WTC11 (cell line): Measurements from ENCODE around the gene RHBDD2.

ENCODE experiments used
- CREB1 ChIP-seq: sonication (generic); formaldehyde crosslinking; IDR thresholded peaks from 2 replicates; pipeline ENCODE4 v1.8.0; 2023; ENCODE audit warnings: mild to moderate bottlenecking, missing genetic modification reagents
- CTCF ChIP-seq: fragments of 200-600 bp; IDR thresholded peaks from 2 replicates; pipeline ENCODE4 v1.8.0; 2022; ENCODE audit warnings: antibody characterized with exemption
- MAX ChIP-seq: sonication (generic); formaldehyde crosslinking; IDR thresholded peaks from 2 replicates; pipeline ENCODE4 v1.8.0; 2022; ENCODE audit warnings: mild to moderate bottlenecking, missing genetic modification reagents
- TF ChIP-seq, protein P1 (sequence below): sonication (generic); formaldehyde crosslinking; IDR thresholded peaks from 2 replicates; pipeline ENCODE4 v1.8.1; 2022; ENCODE audit warnings: low read depth, mild to moderate bottlenecking, moderate library complexity, missing genetic modification reagents, borderline replicate concordance

DNA sequence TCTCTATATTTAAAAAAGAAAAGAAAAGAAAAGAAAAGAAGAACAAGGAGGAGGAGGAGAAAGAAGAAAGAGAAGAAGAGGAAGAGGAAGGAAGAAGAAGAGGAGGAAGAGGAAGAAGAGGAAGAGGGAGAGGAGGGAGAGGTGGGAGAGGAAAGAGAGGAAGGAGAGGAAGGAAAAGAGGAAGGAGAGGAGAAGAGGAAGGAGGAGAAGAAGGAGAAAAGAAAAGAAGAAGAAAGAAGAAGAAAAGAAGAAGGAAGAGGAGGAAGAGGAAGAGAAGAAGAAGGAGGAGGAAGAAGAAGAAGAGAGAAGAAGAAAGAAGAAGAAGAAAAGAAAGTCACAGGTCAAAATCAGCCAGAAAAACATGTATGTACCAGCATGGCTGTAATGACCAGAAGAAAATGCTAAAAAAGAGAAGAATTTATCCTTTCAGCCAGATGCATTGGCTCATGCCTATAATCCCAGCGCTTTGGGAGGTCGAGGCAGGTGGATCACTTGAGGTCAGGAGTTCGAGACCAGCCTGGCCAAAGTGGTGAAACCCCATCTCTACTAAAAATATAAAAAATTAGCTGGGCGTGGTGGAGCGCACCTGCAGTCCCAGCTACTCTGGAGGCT is 30.8 kb downstream of the RHBDD2 start:
- TF ChIP-seq MAX (CRISPR knock-in tag) (no peak), CTCF (no peak), CREB1 (CRISPR knock-in tag) (no peak)
- TF ChIP-seq, protein P1, sequence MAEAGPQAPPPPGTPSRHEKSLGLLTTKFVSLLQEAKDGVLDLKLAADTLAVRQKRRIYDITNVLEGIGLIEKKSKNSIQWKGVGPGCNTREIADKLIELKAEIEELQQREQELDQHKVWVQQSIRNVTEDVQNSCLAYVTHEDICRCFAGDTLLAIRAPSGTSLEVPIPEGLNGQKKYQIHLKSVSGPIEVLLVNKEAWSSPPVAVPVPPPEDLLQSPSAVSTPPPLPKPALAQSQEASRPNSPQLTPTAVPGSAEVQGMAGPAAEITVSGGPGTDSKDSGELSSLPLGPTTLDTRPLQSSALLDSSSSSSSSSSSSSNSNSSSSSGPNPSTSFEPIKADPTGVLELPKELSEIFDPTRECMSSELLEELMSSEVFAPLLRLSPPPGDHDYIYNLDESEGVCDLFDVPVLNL, result no peak
